Left renal cortex interstitium (tissue), 4 donors: ENCODE measurements around the gene UBE2L6. TPM values are rescaled to one million over a fixed set of nuclear protein-coding genes. Genes with fewer than 3 reads are reported as not detected.
A peak's percentile ranks its signal among the peaks of the same experiment; 100 is the strongest.

Experiments
- DNase-seq, 4 donors: peaks; one replicate each; pipeline ENCODE4 v3.0.0-alpha.2; 2013; ENCODE audit warnings: low read depth in 4 of 4, low spot score in 2 of 4, missing footprints in 1 of 4
- polyA plus RNA-seq, 4 donors: library from polyadenylated mRNA; unstranded; fragments of 120-200 nt; gene quantifications; one replicate each; pipeline ENCODE4 v1.2.1, GENCODE V29; 2013; ENCODE audit not compliant: insufficient read length in 4 of 4

The UBE2L6 gene
- polyA plus RNA-seq, 4 donors: 32.3 to 47.6 (median 44.0) TPM

DNA sequence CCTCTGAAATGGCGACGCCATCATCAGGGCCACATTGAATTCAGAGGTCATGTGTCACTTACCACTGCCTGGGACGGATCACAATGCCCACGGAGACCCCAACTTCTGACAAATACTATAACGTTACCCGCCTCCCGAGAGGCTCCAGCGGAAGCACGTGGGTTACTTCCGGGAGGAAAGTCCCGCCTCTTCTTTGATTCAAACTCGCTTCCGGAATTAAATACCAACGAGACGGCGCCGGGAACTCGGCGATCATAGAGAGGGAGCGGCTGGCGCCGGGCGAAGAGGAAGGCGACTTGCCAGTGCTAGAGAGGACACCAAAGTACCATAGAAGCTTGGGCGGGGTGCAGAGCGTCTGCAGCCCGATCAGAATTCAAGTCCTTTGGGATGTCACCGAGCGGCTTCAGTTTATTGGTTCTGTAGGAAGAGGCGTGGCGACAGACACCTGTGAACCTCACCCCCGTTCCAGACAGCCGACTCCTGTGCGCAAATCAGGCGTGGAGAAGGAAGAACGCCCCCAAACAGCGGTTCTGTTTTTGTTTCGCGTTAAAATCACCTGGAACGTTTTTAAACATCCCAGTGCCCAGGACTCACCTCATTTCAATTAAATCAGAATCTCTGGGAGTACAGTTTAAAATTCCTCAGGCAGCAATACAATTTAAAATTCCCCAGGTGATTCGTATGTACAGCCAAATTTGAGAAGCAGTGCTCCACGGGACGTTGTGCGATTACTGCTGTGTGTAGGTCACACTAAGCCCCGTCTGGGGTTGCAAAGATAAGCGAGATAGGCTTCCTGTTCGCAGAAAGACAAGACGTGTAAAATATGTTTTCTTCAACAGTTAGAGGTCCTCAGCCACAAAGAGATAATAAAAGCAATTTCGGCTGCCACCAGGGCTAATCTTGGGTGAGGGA lies 36.6 kb downstream of the UBE2L6 start, which contains the start of gene TIMM10:
TIMM10 (minus strand) TSS at position 159 of the 912 bp plus-strand sequence. CDS start 565 bp downstream, outside the sequence.
- DNase-seq: peak; percentile 78 to 91 (median 86)

DNA sequence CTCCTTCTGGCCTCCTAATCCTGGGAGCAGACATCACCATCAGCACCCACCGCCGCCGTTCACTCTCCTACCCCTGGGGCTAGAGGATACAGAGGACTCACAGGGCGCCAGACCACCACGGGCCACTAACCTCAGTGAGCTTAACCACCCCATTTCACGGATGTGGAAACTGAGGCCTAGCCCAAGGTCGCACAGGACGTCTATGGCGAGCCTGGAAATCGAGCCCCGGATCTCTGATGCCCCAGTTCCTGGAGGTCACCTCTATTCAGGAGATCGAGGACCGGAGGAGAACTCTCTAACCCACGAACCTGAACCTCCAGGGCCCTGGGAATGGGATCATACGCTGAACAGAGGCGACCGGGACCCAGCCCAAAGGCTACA lies 37.3 kb downstream of the UBE2L6 start:
- no peak for DNase-seq

DNA sequence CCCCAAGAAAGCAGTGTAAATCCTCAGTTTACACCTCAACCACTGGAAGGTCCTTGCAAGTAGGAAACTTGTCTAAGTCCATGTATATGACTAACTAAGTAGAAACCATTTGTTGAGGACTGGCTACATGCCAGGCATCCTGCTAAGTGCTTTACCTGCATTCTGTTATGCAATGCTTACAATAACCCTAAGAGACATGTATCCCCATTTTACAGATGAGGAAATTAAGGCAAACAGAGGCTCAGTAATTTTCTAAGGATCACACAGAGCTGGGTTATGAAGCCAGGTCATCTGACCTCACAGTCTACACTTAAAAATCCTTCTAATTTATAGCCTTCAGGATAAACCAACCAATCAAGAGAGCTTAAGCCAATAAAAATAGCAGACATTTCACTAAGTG lies 38.5 kb downstream of the UBE2L6 start:
- no peak for DNase-seq

DNA sequence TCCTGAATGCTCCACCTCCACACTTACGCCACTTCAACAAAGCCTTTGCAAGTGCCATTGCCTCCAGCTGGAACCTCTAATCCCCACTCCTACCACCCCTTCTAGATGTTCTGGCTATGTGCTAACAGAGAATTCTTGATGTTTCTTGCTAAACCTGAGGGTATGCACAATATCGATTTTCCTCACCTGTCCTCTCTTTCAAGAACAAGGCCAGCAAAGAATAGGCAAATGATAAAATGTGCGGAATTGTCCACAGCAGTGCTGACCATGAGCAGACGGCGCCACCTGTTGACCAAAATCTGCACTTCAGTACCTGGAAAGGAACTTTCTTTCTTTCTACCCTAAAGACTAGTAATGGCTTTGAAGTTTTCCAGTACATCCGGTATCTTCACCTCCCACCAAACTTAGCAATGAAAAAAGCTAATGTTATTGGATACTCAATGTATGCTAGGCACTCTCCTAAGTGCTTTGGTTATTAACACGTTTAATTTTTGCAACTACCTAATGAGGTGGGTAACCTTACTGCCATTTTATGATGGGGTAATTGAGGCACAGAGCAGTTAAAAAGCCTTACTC lies 40.3 kb downstream of the UBE2L6 start:
- no peak for DNase-seq

DNA sequence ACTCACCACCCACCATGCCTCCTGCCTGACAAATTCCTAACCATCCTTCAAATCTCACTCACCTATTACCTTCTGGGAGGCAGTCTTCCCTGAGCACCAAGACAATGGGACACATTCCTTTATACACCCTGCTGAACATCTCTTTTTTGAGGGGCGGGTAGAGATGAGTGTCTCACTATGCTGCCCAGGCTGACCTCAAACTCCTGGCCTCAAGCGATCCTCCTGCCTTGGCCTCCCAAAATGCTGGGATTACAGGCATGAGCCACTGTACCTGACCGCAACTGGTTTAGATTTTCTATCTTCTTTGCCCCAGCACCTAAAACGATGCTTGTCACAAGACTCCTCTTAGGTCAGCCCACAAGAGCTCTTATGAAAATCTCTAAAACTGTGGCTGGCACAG lies 44.1 kb downstream of the UBE2L6 start:
- DNase-seq: no peak

DNA sequence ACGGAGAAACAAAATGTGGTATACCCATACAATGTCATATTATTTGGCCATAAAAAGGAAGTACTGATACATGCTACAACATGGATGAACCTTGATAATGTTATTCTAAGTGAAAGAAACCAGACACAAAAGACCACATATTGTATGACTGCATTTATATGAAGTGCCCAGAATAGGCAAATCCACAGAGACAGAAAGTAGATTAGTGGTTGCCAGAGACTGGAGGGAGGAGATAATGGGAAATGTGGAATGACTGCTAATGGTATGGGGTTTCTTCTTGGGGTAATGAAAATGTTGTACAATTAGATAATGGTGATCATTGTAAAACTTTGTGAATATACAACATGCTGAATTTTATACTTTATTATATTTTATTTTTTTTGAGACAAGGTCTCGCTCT lies 46.4 kb downstream of the UBE2L6 start:
- no peak for DNase-seq

DNA sequence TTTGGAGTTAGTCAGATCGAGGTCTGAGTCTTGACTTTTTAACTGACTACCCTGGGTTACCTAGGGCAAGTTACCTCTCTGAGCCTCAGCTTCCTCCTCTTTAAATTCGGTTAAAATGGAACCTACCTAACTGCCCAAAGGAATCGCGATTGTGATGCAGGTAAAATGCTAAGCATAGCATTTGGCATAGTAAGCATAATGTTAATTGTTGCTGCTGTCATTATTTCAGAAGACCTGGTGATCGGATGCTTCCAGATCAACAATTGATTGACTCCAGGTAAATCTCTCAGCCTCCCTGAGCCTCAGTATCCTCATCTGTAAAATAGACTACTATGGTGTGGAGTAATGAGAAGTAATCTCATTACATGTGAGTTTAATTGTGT lies 51.4 kb downstream of the UBE2L6 start:
- DNase-seq: no peak

DNA sequence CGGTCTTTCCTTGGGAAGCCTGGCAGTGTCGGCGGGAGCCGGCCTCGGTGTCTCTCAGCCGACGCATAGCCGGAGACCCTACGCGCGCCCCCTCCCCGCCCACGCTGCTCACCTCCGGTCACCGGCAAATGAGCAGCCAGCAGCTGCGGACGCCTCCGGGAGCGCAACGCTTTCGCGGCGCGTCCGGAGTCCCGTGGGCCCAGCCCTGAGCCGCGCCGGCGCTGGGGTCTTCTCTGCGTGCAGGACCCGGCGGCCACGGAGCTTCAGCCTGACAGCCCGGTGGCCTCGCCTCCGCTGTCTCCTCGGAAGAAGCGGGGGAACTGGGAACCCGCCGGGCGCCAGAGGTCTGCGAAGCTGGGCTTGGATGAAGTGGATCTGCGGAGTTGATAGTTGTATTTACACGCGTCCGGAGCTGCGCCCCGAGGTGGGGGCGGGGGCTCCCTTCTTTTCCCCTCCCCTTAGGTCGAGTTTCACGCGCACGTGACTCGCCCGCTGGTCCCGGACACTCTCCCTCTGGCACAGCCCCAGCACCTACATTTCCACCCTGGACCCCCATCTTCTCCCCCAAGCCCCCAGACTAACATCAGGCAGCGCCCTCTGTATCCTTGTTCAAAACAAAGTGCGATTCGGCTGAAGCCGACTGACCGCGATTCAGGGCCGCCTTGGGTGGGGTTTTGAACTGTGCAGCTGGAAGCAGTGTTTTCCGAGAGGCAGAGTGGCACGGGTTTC lies 52.0 kb downstream of the UBE2L6 start, which contains the start of gene SLC43A1:
SLC43A1 (minus strand) TSS at position 371 of the 729 bp plus-strand sequence. CDS start 1,591 bp downstream, outside the sequence.
- peak in 1 of 4 donors; percentile 48 for DNase-seq

DNA sequence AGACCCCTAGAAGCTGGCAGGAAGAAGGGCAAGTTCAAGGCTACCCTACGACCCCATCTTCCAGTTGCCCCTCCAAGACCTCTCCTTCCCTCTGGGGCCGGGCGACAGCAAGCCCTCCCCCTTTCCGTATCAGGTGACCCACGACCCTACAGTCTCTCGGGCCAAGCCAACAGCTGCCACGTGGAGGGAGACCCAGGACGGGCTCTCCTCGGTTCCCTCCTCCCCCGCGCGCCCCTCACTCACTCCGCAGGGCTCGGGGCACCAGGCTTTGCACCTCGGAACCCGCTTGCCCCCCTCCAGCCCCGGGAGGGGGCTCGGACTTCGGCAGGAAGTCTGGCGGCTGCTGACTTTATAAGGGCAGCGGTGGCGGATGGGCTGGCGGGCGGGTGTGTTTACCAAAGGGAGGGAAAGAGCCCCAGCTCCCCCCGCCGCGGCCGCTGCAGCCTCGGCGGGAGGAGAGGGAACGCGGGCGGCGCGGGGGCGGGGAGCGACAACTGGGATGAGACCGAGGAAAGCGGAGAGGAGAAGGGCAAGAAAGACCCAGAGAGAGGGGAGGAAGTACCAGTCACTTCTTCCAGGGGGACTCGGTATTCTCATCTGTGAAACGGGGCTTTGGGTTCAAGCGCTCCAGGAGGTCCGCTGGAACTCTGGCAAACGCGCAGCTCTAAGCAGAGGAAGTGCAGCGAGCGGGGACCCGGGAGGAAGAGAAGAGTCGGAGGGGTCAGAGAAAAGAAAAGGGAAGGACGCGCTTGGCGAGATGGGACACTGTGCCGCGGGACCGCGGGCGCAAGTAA lies 52.7 kb downstream of the UBE2L6 start:
- no peak for DNase-seq

DNA sequence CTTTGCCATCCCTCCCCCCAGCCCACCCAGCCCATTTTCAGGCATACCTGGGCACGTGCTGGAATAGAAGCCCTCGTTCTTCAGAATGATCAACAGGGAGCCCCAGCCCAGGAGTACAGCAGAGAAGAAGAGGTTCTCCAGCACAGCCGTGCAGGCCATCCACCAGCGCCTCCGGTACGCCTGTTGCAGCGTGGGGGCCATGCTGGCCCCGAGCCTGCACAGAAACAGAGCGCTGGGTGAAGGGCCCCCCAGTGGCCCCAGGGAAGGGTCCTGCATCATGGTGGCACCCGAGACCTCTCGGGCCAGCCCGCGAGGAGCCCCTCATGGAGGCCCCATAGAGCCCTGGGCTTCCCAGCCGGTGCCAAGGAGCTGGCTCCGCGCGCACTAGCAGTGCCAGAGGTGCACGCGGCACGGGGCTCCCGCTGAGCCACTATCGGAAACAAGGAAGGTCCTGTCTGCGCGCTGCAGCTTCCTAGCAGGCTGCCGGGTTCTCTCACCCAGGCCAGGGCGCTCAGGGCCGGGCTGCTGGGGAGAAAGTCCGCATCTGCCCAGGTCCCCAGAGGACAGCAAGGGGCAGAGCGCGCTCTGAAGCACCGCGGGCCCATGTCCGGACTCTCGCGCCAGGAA lies 53.4 kb downstream of the UBE2L6 start:
- no peak for DNase-seq

DNA sequence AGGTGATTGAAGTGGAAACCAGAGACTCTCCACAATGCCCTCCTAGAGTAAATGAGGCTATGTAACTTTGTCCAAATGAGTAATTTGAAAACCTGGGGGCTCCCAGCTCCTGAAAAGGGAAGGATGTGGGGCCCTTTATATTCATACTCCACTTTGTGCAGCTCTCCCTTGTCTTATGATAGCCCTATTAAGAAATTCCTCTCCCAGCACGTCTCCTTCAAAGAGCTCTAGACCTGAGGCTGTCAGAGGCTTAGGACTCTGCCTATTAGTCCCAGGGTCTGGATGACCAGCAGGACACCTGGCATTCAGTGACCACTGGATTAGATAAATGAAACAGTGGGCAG lies 54.0 kb downstream of the UBE2L6 start:
- DNase-seq: no peak

DNA sequence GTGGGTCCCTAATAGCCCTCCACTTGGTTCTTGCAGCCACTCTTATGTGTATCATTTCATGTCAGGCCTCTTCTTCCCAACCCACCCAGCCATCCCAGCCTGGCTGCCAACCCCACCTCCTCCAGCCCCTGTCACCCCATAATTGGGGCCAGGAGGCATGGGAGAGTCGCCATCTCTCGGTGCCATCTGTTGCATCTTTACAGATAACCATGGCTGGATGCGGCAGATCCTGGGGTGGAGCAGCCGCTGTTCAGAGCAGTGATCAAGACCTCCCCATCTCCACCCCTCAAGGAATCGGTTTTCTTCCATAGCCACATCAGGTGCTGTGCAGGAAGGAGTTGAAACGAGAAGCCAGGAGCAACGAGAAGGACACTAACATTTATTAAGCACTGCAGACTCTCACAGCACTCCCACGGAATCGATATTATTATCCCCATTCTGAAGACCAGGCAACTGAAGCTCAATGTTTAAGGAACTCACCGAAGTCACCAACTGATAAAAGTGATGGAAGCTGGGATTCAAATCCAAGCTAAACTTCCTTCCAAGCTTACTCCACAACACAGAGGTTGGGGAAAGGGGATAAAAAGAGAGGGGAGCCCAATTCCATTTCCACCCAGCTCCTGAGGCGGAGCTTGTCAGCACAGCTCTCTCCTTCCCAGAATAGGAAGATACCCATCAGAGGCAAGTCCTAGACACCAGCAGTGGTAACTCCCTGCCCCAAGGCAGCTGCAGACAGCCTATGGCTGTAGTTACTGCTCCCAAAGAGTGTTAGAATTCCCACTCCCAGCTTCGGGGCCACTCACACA lies 54.6 kb downstream of the UBE2L6 start:
- DNase-seq: no peak

DNA sequence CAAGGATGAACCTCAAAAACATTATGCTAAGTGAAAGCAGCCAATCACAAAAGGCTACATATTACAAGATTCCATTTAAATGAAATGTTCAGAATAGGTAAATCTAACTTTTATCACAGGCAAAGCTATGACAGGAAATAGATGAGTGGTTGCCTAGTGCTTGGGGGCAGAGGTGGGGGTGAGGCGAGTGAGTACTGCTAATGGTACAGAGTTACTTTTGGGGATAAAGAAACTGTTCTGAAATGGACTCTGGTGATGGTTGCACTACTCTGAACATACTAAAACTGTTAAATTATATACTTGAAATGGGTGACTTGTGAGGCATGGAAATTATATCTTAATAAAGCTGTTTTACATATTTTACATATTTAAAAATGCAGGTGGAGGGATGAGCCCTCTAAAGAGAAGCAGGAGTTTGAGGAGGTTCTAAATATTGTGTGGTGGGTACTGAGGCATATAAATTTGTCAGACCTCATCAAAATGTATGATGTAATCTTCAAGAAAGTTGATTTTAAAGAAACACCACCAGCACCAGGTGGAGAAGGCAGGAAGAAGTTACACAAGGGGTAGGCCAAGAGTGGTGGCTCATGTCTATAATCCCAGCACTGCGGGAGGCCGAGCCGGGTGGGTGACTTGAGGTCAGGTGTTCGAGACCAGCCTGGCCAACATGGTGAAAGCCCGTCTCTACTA lies 55.6 kb downstream of the UBE2L6 start:
- no peak for DNase-seq

DNA sequence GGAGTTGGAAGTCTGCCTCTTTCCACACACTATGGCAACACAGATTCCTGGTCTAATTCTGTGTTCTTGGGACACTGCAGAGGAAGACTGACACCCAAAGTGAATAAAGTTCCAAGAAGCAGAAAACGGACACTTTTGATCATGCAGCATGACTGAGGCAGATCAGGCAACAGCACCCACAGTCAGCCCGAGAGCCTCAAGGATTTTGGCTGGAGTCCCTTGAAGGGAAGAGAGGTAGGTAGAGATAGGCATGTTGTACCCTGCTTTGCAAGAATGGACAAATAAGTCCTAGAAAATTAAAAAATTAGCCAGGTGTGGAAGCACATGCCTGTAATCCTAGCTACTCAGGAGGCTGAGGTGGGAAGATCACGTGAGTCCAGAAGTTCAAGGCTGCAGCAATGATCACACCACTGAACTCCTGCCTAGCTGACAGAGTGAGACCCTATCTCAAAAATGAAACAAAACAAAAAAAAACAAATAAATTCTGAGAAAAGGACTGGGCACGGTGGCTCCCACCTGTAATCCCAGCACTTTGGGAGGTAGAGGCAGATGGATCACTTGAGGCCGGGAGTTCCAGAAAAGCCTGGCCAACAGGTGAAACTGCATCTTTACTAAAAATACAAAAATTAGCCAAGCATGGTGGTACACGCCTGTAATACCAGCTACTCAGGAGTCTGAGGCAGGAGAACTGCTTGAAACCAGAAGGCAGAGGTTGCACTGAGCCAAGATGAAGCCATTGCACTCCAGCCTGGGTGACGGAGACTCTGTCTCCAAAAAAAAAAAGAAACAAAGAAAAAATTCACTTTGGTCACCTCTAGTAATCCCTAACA lies 58.9 kb downstream of the UBE2L6 start:
- DNase-seq: no peak

DNA sequence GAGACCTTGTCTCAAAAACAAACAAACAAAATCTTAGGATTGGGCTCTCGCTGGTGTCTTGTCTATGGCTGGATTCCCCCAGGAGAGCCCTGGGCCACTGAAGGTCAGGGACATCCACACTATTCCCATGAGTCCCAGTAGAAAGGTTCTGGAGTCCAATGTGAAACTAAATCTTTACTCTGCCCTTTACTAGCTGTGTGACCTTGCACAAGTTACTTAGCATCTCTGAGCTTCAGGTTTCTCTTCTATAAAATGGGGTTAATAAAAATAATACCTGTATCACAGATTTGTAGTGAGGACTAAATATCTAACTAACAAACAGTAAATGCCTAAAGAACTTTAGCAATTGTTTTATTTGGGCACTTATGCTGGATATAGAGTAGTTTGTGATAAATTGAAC lies 61.0 kb downstream of the UBE2L6 start:
- DNase-seq: no peak

DNA sequence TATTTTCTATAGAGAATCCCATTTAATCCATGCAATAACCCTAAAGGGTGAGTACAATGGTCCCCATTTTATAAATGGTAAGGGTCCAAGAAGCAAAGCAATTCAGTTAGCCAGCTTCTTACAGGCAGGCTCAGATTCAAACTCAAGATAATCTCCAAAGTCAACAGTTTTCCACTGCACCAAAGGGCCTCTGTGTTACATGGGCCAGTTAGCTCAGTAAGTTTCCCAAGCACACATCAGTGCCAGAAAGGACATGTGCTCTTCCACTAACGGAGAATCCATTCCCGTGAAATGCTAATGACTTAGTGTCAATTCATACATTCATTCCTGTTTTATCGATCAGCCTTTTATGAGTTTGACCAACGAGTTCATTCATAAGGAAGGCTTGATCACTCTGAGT lies 63.0 kb downstream of the UBE2L6 start:
- no peak for DNase-seq

DNA sequence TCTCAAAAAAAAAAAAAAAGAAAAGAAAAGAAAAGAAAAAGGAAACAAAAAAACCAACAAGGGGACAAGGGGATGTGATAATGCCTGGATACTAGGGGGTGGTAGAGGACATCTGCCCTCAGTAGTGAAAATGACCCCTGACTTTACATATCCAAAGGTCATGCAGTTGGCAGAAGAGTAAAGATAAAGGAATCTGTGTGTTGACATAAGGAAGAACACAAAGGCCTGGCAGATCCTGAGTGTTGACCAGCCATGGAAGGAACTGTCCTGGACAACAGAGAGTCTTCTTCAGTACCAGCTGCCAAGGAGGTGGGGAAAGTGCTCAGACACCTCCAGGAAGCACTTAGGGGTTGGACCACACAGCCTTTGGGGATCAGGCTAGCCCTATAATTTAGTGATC lies 64.6 kb downstream of the UBE2L6 start:
- DNase-seq: no peak

DNA sequence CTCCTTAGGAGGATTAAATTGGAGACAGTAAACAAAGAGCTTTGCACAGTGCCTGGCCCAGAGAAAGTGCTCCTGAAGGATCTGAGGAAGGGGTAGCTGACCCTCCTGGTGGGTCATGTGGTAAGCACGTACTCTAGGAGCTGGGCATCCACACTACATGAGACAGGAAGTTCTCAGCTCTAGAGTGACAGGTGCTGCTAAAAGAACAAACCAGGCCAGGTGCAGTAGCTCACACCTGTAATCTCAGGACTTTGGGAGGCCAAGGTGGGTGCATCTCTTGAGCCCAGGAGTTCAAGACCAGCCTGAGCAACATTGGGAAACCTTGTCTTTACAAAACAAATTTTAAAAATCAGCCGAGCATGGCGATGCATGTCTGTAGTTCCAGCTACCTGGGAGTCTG lies 65.1 kb downstream of the UBE2L6 start:
- no peak for DNase-seq
